Measurements from ENCODE around the gene RGSL1.

The RGSL1 gene

GRCh38 chr1:182488803-182489202 lies 38.9 kb downstream of the RGSL1 start:
- no peak for TF ChIP-seq CTCF (IDR thresholded peaks at IDR 0.05; ENCODE audit: control insufficient read depth, extremely low read depth, insufficient read depth)
- no peak overlapping the region for H3K4me3 ChIP-seq (ENCODE audit: low read depth, low read length)
- no peak for DNase-seq (ENCODE audit: low read depth)

- no peak for DNase-seq (ENCODE audit: low read depth)
- no peak for TF ChIP-seq CTCF (IDR thresholded peaks at IDR 0.05; ENCODE audit: control insufficient read depth, extremely low read depth, insufficient read depth)
- H3K4me3 ChIP-seq (ENCODE audit: low read depth, low read length) = no peak overlapping the region
Observed at GRCh38 chr1:182493063-182493462, 43.1 kb downstream of the RGSL1 start.

- TF ChIP-seq CTCF (IDR thresholded peaks at IDR 0.05; ENCODE audit: control insufficient read depth, extremely low read depth, insufficient read depth) = no peak
- DNase-seq (ENCODE audit: low read depth) = no peak
- H3K4me3 ChIP-seq (ENCODE audit: low read depth, low read length) = no peak overlapping the region
Observed at GRCh38 chr1:182495002-182495401, 45.1 kb downstream of the RGSL1 start.

- no peak for DNase-seq (ENCODE audit: low read depth)
- H3K4me3 ChIP-seq (ENCODE audit: low read depth, low read length) = no peak overlapping the region
- TF ChIP-seq CTCF (IDR thresholded peaks at IDR 0.05; ENCODE audit: control insufficient read depth, extremely low read depth, insufficient read depth) = no peak
Observed at GRCh38 chr1:182495693-182496092, 45.7 kb downstream of the RGSL1 start.

- no peak for TF ChIP-seq CTCF (IDR thresholded peaks at IDR 0.05; ENCODE audit: control insufficient read depth, extremely low read depth, insufficient read depth)
- DNase-seq (ENCODE audit: low read depth) = no peak
- no peak overlapping the region for H3K4me3 ChIP-seq (ENCODE audit: low read depth, low read length)
Observed at GRCh38 chr1:182507685-182508084, 57.7 kb downstream of the RGSL1 start.

GRCh38 chr1:182515556-182515955 lies 65.6 kb downstream of the RGSL1 start:
- no peak for DNase-seq (ENCODE audit: low read depth)
- TF ChIP-seq CTCF (IDR thresholded peaks at IDR 0.05; ENCODE audit: control insufficient read depth, extremely low read depth, insufficient read depth) = no peak
- H3K4me3 ChIP-seq (ENCODE audit: low read depth, low read length) = no peak overlapping the region

GRCh38 chr1:182520736-182521135 lies 70.8 kb downstream of the RGSL1 start:
- no peak for TF ChIP-seq CTCF (IDR thresholded peaks at IDR 0.05; ENCODE audit: control insufficient read depth, extremely low read depth, insufficient read depth)
- H3K4me3 ChIP-seq (ENCODE audit: low read depth, low read length) = no peak overlapping the region
- no peak for DNase-seq (ENCODE audit: low read depth)
